ENCODE results near the gene FYN.

GRCh38 chr6:111683749-111684267 lies 189.4 kb downstream of the FYN start:
- TF ChIP-seq MYC (IDR thresholded peaks at IDR 0.05; ENCODE audit: insufficient read depth, insufficient read length, insufficient replicate concordance, low read length, severe bottlenecking) (no peak), MXI1 (IDR thresholded peaks at IDR 0.05; ENCODE audit: low read depth, low read length) (no peak), POLR2AphosphoS5 (IDR thresholded peaks at IDR 0.05; ENCODE audit: low read length) (no peak), RAD21 (IDR thresholded peaks at IDR 0.05; ENCODE audit: insufficient read depth, low read depth, low read length) (no peak), CTCF (IDR thresholded peaks at IDR 0.05 in 2 of 3, conservative IDR thresholded peaks at IDR 0.05 in 1 of 3; ENCODE audit: control insufficient read depth in 2 of 3, extremely low read depth in 1 of 3, insufficient read depth in 1 of 3, low read depth in 3 of 3, low read length in 3 of 3) (no peak), SUPT20H (IDR thresholded peaks at IDR 0.05; ENCODE audit: borderline replicate concordance, control insufficient read depth, low read depth, low read length) (no peak), SUZ12 (IDR thresholded peaks at IDR 0.05; ENCODE audit: unreplicated experiment) (no peak), POLR2A (IDR thresholded peaks at IDR 0.05; ENCODE audit: low read depth, low read length) (no peak), SP1 (IDR thresholded peaks at IDR 0.05; ENCODE audit: low read depth, low read length) (no peak), NFYB (IDR thresholded peaks at IDR 0.05; ENCODE audit: insufficient read depth, low read depth, low read length) (no peak)
